Measurements from ENCODE around the gene INPP5D.

DNA sequence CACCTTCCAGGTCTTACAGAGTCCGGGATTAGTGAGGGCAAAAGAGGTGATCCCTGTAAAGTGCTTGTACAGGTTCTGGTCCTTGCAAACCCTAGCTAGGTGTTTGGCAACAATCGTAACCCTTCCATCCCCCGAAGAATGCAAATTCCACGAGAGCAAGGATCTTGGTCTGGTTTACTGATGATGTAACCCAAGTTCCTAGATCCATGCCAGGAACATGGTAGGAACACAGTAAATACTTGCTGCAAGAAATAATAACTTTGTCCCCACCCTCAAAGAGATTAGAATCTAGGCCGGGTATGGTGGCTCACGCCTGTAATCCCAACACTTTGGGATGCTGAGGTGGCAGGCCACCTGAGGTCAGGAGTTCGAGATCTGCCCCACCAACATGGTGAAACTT is 34.4 kb upstream of the INPP5D start:
- TF ChIP-seq CTCF (IDR thresholded peaks at IDR 0.05; ENCODE audit: insufficient read depth, low read length, poor library complexity, severe bottlenecking) (no peak), EZH2phosphoT487 (conservative IDR thresholded peaks at IDR 0.05; ENCODE audit: low read length) (no peak)

All from SU-DHL-6 (cell line).